GM12878 (cell line): ENCODE measurements around the gene CEACAM1. TPM values are rescaled to one million over a fixed set of nuclear protein-coding genes. Genes with fewer than 3 reads are reported as not detected.

ENCODE experiments used
- ATAC-seq: fragments of 200-7000 bp; cut with Tn5 transposase; 3 replicates; pipeline ENCODE4 v1.9.1; 2020; ENCODE audit warnings: mild to moderate bottlenecking, moderate library complexity
- BruUV-seq: library from RNA; stranded (reverse); fragments of 400-500 nt; replicated peaks from 2 replicates; lab custom pipeline; 2021; lab: Mats Ljungman, UMichigan
- CTCF ChIA-PET: fragments of 300-600 bp; sonication (Branson Sonifier 250); formaldehyde crosslinking; extraction: SDS; loops from one replicate; lab custom pipeline; 2021; ENCODE audit warnings: inconsistent platforms; lab: Yijun Ruan, JAX
- POLR2A ChIA-PET: fragments of 350-600 bp; formaldehyde crosslinking; extraction: SDS; loops from one replicate; lab custom pipeline; 2021; ENCODE audit warnings: inconsistent platforms; lab: Charles Lee
- RAD21 ChIA-PET: fragments of 300-600 bp; sonication (Branson Sonifier 250); formaldehyde crosslinking; loops from one replicate; lab custom pipeline; 2023; ENCODE audit warnings: antibody characterized with exemption; ENCODE audit not compliant: unreplicated experiment; lab: Charles Lee
- SMC1A ChIA-PET: fragments of 300-600 bp; sonication (Branson Sonifier 250); formaldehyde crosslinking; loops from one replicate; lab custom pipeline; 2023; ENCODE audit not compliant: unreplicated experiment, uncharacterized antibody; lab: Charles Lee
- DNase-seq: peaks from one replicate; pipeline ENCODE4 v3.0.0-alpha.2; 2011; ENCODE audit warnings: low read depth, low spot score
- FAIRE-seq: peaks from 3 replicates; lab custom pipeline; 2011; peaks lifted over from hg19 to GRCh38; lab: Jason Lieb, UNC
- H2AFZ ChIP-seq: 2 replicates; pipeline ENCODE4 v1.6.0; 2011; ENCODE audit warnings: low read depth, low read length, control low read depth; ENCODE audit not compliant: control insufficient read depth
- H3K27ac ChIP-seq: 2 replicates; pipeline ENCODE4 v1.5.1; 2011; ENCODE audit warnings: control low read depth; ENCODE audit not compliant: control insufficient read depth, insufficient read depth
- H3K27me3 ChIP-seq, 2 experiments: replicated peaks in 1 of 2; 2 replicates each; pipeline versions ENCODE4 v1.6.0 to v1.6.1; 2011; ENCODE audit warnings: low read length in 1 of 2; ENCODE audit not compliant: control insufficient read depth in 2 of 2, insufficient read depth in 2 of 2
- H3K36me3 ChIP-seq, 2 experiments: 2 replicates each; pipeline ENCODE4 v1.5.1; 2011; ENCODE audit warnings: low read length in 1 of 2; ENCODE audit not compliant: control insufficient read depth in 2 of 2, insufficient read depth in 2 of 2
- H3K4me1 ChIP-seq: 2 replicates; pipeline ENCODE4 v1.6.1; 2011; ENCODE audit warnings: mild to moderate bottlenecking, low read length, moderate library complexity, mixed read lengths; ENCODE audit not compliant: control insufficient read depth, insufficient read depth
- H3K4me2 ChIP-seq: 2 replicates; pipeline ENCODE4 v1.6.0; 2011; ENCODE audit warnings: control low read depth; ENCODE audit not compliant: control insufficient read depth, insufficient read depth
- H3K4me3 ChIP-seq: fragments of 200-600 bp; sonication (generic); 2 replicates; pipeline ENCODE4 v1.5.1; 2016
- H3K79me2 ChIP-seq: 2 replicates; pipeline ENCODE4 v1.6.0; 2011; ENCODE audit warnings: low read length; ENCODE audit not compliant: control insufficient read depth, insufficient read depth
- H3K9ac ChIP-seq: 2 replicates; pipeline ENCODE4 v1.8.0; 2011; ENCODE audit warnings: low read length, control low read depth, mixed read lengths; ENCODE audit not compliant: control insufficient read depth, insufficient read depth
- H3K9me3 ChIP-seq: replicated peaks from 3 replicates; pipeline ENCODE4 v1.5.1; 2011; ENCODE audit warnings: mild to moderate bottlenecking, low read length; ENCODE audit not compliant: control insufficient read depth, insufficient read depth
- H4K20me1 ChIP-seq: 2 replicates; pipeline ENCODE4 v1.6.0; 2011; ENCODE audit not compliant: control insufficient read depth, insufficient read depth
- BMI1 ChIP-seq: fragments of 450-650 bp; IDR thresholded peaks from 2 replicates; pipeline ENCODE4 v1.6.1; 2016; ENCODE audit warnings: mild to moderate bottlenecking, moderate library complexity, borderline replicate concordance
- CREM ChIP-seq: IDR thresholded peaks from 2 replicates; pipeline ENCODE4 v1.6.1; 2014; ENCODE audit warnings: antibody characterized with exemption, low read depth
- MEF2A ChIP-seq: IDR thresholded peaks from 2 replicates; pipeline ENCODE4 v1.6.1; 2011; ENCODE audit warnings: low read depth, mild to moderate bottlenecking, low read length, moderate library complexity; ENCODE audit not compliant: insufficient read depth
- MYB ChIP-seq: fragments of 150-350 bp; IDR thresholded peaks from 2 replicates; pipeline ENCODE4 v1.6.1; 2014; ENCODE audit warnings: mild to moderate bottlenecking, low read depth, low read length, borderline replicate concordance
- NR2F1 ChIP-seq: fragments of 450-650 bp; conservative IDR thresholded peaks from 2 replicates; pipeline ENCODE4 v1.6.1; 2017; ENCODE audit warnings: mild to moderate bottlenecking
- NRF1 ChIP-seq: conservative IDR thresholded peaks from 2 replicates; pipeline ENCODE4 v1.6.1; 2011; ENCODE audit warnings: mild to moderate bottlenecking, low read depth, low read length, improper control_type of control experiment
- PAX5 ChIP-seq: IDR thresholded peaks from 2 replicates; pipeline ENCODE4 v1.6.1; 2011; ENCODE audit warnings: low read depth, low read length, borderline replicate concordance
- POU2F2 ChIP-seq: IDR thresholded peaks from 3 replicates; pipeline ENCODE4 v1.6.1; 2011; ENCODE audit warnings: low read depth, mild to moderate bottlenecking, low read length, borderline replicate concordance
- RAD51 ChIP-seq: fragments of 450-650 bp; IDR thresholded peaks from 2 replicates; pipeline ENCODE4 v1.6.1; 2016; ENCODE audit warnings: moderate library complexity, mild to moderate bottlenecking, inconsistent platforms
- RBBP5 ChIP-seq: fragments of 200-600 bp; sonication (generic); conservative IDR thresholded peaks from 2 replicates; pipeline ENCODE4 v1.6.1; 2016
- STAT1 ChIP-seq: fragments of 450-650 bp; conservative IDR thresholded peaks from 2 replicates; pipeline ENCODE4 v1.6.1; 2014; ENCODE audit warnings: antibody characterized with exemption, mild to moderate bottlenecking
- ZNF622 ChIP-seq: fragments of 450-650 bp; IDR thresholded peaks from 2 replicates; pipeline ENCODE4 v1.6.1; 2017; ENCODE audit warnings: mild to moderate bottlenecking, inconsistent platforms
- WGBS: methylation state at CpG from one replicate; pipeline ENCODE4 v1.1.6; 2016; ENCODE audit warnings: low lambda C conversion rate; ENCODE audit not compliant: insufficient replicate concordance, insufficient coverage; ENCODE audit errors: missing lambda C conversion rate; 5-methylcytosine and 5-hydroxymethylcytosine counted together
- in situ Hi-C: fragments of 300-500 bp; cut with MboI; formaldehyde crosslinking; loops from 9 replicates; pipeline ENCODE4 v1.14.3; 2018; ENCODE audit warnings: mixed read lengths
- intact Hi-C: fragments of 100-400 bp; cut with micrococcal nuclease; formaldehyde crosslinking; loops from one replicate; pipeline ENCODE4 v1.14.2; 2022; ENCODE audit not compliant: unreplicated experiment
- polyA plus RNA-seq, 11 experiments: library from polyadenylated mRNA; depleted of rRNA in 4 of 11; unstranded in 6 of 11; stranded (reverse) in 5 of 11; fragments of >200 nt; fragmentation: Nextera tagmentation in 4 of 11; fragmentation: Illumina TruSeq in 1 of 11; extraction: Ambion mirVana in 4 of 11; extraction: Trizol in 1 of 11; gene quantifications; 1 replicate in 1 of 11; 2 replicates in 10 of 11; pipeline versions ENCODE4 v1.2.1 to v1.2.3, GENCODE V29; 2011 to 2016; ENCODE audit warnings: inconsistent platforms in 2 of 11, missing spikeins in 2 of 11, low read depth in 1 of 11
- total RNA-seq, 4 experiments: library from RNA; depleted of rRNA in 3 of 4; stranded (reverse); fragments of >200 nt in 3 of 4; fragmentation: Illumina TruSeq in 1 of 4; extraction: Trizol in 1 of 4; gene quantifications; 2 replicates each; pipeline versions ENCODE4 v1.2.1 to v1.2.3, GENCODE V29; 2013 to 2021
- TF ChIP-seq, protein P1 (sequence below): IDR thresholded peaks from 2 replicates; pipeline ENCODE4 v1.6.1; 2011; ENCODE audit warnings: low read depth, low read length, improper control_type of control experiment, borderline replicate concordance
- TF ChIP-seq, protein P2 (sequence below): IDR thresholded peaks from 2 replicates; pipeline ENCODE4 v1.6.1; 2012; ENCODE audit warnings: mild to moderate bottlenecking, low read depth, low read length
- TF ChIP-seq, protein P3 (sequence below): IDR thresholded peaks from 2 replicates; pipeline ENCODE4 v1.6.1; 2012; ENCODE audit warnings: low read depth, low read length, improper control_type of control experiment
- TF ChIP-seq, protein P4 (sequence below): IDR thresholded peaks from 2 replicates; pipeline ENCODE4 v1.6.1; 2012; ENCODE audit warnings: improper control_type of control experiment, low read depth, low read length; ENCODE audit not compliant: insufficient replicate concordance

The CEACAM1 gene
- total and polyA plus RNA-seq, 10 of the 15 experiments (the other 5 are each of a cell fraction or from before 2014, with no cell fraction given) = 3.9 to 24.0 (median 6.5) TPM

DNA sequence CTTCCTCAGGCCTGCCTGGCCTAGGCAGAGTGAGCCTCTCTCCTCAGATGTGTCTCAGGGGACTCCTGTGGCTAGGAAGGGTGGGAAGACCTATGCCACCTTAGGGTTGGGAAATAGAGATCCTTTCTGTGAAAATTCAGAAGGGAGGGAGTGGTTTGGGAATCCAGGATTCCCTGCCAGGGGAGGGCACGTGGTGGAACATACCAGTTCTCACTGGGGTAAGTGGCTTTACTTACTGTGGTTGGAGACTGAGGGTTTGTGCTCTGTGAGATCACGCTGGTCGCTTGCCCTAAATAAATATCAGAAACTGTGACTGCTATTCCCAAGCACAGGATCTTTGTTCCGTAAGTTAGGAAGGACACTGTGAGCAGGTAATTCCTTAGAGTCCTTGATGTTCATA lies 16.9 kb downstream of the CEACAM1 start:
- in situ Hi-C loops = no loop called here
- Histone ChIP-seq H3K79me2 (no peaks in the 10 kb centered on the region), H3K4me2 (no peak overlapping the region), H3K27ac (no peak overlapping the region), H2AFZ (no peak overlapping the region), H3K9ac (no peak overlapping the region), H3K4me3 (no peak overlapping the region), H3K4me1 (peaks cover 52% of the 10 kb centered on the region), H3K9me3 (no peaks in the 10 kb centered on the region), H3K27me3 (no peaks in the 10 kb centered on the region), H4K20me1 (no peaks in the 10 kb centered on the region), H3K36me3 (no peaks in the 10 kb centered on the region)
- no TSS peak for BruUV-seq
- WGBS = 94% methylated on average over 2 of the region's 4 CpGs
- SMC1A ChIA-PET = interaction anchor here (1.4 to 8.0 kb wide), 4 partner anchors 10 to 45 kb away, joined by 4 to 78 read pairs (median 34); partner anchors contain the start of gene CEACAM1
- CTCF ChIA-PET = no interaction called here
- POLR2A ChIA-PET = interaction anchor here (2.2 kb wide), 1 partner anchor 45 kb away, joined by 5 read pairs; no protein-coding TSS in a partner anchor
- RAD21 ChIA-PET = interaction anchor here (1.1 kb wide), 1 partner anchor 61 kb away, joined by 4 read pairs; no protein-coding TSS in a partner anchor
- FAIRE-seq (no peak), DNase-seq (no peak), ATAC-seq (no peak)
- intact Hi-C loops = loop anchor here (5.0 kb wide), 1 partner anchor 44 kb away; no protein-coding TSS in a partner anchor
- TF ChIP-seq MEF2A (no peak), STAT1 (no peak), NR2F1 (no peak), ZNF622 (no peak), RBBP5 (no peak), RAD51 (no peak), BMI1 (no peak), PAX5 (no peak), NRF1 (no peak), POU2F2 (no peak), CREM (no peak), MYB (no peak)
- TF ChIP-seq, protein P1, sequence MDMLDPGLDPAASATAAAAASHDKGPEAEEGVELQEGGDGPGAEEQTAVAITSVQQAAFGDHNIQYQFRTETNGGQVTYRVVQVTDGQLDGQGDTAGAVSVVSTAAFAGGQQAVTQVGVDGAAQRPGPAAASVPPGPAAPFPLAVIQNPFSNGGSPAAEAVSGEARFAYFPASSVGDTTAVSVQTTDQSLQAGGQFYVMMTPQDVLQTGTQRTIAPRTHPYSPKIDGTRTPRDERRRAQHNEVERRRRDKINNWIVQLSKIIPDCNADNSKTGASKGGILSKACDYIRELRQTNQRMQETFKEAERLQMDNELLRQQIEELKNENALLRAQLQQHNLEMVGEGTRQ = no peak
- TF ChIP-seq, protein P2, sequence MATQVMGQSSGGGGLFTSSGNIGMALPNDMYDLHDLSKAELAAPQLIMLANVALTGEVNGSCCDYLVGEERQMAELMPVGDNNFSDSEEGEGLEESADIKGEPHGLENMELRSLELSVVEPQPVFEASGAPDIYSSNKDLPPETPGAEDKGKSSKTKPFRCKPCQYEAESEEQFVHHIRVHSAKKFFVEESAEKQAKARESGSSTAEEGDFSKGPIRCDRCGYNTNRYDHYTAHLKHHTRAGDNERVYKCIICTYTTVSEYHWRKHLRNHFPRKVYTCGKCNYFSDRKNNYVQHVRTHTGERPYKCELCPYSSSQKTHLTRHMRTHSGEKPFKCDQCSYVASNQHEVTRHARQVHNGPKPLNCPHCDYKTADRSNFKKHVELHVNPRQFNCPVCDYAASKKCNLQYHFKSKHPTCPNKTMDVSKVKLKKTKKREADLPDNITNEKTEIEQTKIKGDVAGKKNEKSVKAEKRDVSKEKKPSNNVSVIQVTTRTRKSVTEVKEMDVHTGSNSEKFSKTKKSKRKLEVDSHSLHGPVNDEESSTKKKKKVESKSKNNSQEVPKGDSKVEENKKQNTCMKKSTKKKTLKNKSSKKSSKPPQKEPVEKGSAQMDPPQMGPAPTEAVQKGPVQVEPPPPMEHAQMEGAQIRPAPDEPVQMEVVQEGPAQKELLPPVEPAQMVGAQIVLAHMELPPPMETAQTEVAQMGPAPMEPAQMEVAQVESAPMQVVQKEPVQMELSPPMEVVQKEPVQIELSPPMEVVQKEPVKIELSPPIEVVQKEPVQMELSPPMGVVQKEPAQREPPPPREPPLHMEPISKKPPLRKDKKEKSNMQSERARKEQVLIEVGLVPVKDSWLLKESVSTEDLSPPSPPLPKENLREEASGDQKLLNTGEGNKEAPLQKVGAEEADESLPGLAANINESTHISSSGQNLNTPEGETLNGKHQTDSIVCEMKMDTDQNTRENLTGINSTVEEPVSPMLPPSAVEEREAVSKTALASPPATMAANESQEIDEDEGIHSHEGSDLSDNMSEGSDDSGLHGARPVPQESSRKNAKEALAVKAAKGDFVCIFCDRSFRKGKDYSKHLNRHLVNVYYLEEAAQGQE = no peak
- TF ChIP-seq, protein P3, sequence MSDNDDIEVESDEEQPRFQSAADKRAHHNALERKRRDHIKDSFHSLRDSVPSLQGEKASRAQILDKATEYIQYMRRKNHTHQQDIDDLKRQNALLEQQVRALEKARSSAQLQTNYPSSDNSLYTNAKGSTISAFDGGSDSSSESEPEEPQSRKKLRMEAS = no peak
- TF ChIP-seq, protein P4, sequence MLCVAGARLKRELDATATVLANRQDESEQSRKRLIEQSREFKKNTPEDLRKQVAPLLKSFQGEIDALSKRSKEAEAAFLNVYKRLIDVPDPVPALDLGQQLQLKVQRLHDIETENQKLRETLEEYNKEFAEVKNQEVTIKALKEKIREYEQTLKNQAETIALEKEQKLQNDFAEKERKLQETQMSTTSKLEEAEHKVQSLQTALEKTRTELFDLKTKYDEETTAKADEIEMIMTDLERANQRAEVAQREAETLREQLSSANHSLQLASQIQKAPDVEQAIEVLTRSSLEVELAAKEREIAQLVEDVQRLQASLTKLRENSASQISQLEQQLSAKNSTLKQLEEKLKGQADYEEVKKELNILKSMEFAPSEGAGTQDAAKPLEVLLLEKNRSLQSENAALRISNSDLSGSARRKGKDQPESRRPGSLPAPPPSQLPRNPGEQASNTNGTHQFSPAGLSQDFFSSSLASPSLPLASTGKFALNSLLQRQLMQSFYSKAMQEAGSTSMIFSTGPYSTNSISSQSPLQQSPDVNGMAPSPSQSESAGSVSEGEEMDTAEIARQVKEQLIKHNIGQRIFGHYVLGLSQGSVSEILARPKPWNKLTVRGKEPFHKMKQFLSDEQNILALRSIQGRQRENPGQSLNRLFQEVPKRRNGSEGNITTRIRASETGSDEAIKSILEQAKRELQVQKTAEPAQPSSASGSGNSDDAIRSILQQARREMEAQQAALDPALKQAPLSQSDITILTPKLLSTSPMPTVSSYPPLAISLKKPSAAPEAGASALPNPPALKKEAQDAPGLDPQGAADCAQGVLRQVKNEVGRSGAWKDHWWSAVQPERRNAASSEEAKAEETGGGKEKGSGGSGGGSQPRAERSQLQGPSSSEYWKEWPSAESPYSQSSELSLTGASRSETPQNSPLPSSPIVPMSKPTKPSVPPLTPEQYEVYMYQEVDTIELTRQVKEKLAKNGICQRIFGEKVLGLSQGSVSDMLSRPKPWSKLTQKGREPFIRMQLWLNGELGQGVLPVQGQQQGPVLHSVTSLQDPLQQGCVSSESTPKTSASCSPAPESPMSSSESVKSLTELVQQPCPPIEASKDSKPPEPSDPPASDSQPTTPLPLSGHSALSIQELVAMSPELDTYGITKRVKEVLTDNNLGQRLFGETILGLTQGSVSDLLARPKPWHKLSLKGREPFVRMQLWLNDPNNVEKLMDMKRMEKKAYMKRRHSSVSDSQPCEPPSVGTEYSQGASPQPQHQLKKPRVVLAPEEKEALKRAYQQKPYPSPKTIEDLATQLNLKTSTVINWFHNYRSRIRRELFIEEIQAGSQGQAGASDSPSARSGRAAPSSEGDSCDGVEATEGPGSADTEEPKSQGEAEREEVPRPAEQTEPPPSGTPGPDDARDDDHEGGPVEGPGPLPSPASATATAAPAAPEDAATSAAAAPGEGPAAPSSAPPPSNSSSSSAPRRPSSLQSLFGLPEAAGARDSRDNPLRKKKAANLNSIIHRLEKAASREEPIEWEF = no peak
